GM21360 (cell line): ENCODE data around the gene NDUFS7.

Source experiments
- ATAC-seq: cut with Tn5 transposase; IDR thresholded peaks from one replicate; pipeline ENCODE4 v1.9.1; 2021; ENCODE audit warnings: mild to moderate bottlenecking, moderate library complexity; ENCODE audit not compliant: unreplicated experiment

The NDUFS7 gene

GRCh38 chr19:1399745-1400144, 16.0 kb downstream of the NDUFS7 start:
- ATAC-seq: no peak

- ATAC-seq: no peak
These were observed 16.8 kb downstream of the NDUFS7 start for GRCh38 chr19:1400281-1401137.

GRCh38 chr19:1401138-1401888, 17.6 kb downstream of the NDUFS7 start, which contains the start of gene GAMT:
GAMT (minus strand) TSS chr19:1401542; CDS start chr19:1401476, 66 bp downstream.
- no peak for ATAC-seq

GRCh38 chr19:1401889-1402217, 18.1 kb downstream of the NDUFS7 start:
- ATAC-seq: no peak

- ATAC-seq: no peak
These were observed 18.8 kb downstream of the NDUFS7 start for GRCh38 chr19:1402411-1403070.

- peak; percentile 63 for ATAC-seq
These were observed 23.2 kb downstream of the NDUFS7 start for GRCh38 chr19:1406774-1407527.

- peak; percentile 19 for ATAC-seq
These were observed 24.0 kb downstream of the NDUFS7 start, which contains the start of gene DAZAP1 for GRCh38 chr19:1407528-1408299. DAZAP1 (plus strand) TSS chr19:1407586; CDS start chr19:1407774, 188 bp downstream.

GRCh38 chr19:1408300-1409203, 24.8 kb downstream of the NDUFS7 start:
- no peak for ATAC-seq

- ATAC-seq: no peak
These were observed 25.7 kb downstream of the NDUFS7 start for GRCh38 chr19:1409204-1410005.

- no peak for ATAC-seq
These were observed 26.6 kb downstream of the NDUFS7 start for GRCh38 chr19:1410136-1410786.

GRCh38 chr19:1410789-1411188, 27.1 kb downstream of the NDUFS7 start:
- ATAC-seq: no peak

- ATAC-seq: no peak
These were observed 27.8 kb downstream of the NDUFS7 start for GRCh38 chr19:1411255-1412191.

- ATAC-seq: no peak
These were observed 28.7 kb downstream of the NDUFS7 start for GRCh38 chr19:1412323-1412923.

- no peak for ATAC-seq
These were observed 29.5 kb downstream of the NDUFS7 start for GRCh38 chr19:1412995-1413800.
